Midbrain (tissue), 1 donor: ENCODE measurements around the gene TPK1.

ENCODE experiments used
- DNase-seq: peaks from one replicate; lab custom pipeline; 2025; lab: John Stamatoyannopoulos, UW

TPK1 gene

GRCh38 chr7:144407266-144407931 lies 428.5 kb downstream of the TPK1 start:
- no peak for DNase-seq

DNA sequence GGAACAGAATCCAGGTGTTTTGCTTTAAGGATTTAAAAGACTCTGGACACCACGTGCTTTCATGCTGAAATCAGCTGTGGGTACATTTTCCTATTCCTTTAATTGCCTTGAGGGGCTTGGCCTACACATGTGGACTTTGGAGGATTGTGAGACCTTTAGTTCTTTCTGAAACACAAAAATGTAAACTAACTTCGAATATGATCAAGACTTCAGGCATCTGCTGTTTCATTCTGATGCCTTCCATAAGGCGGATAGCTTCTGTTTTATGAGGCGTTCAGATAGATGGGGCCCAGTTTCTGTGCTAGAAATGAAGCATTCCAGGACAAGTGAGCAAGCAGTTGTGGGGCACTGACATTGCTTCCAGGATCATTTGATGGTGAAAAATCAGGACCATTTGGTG lies 430.9 kb downstream of the TPK1 start:
- no peak for DNase-seq

DNA sequence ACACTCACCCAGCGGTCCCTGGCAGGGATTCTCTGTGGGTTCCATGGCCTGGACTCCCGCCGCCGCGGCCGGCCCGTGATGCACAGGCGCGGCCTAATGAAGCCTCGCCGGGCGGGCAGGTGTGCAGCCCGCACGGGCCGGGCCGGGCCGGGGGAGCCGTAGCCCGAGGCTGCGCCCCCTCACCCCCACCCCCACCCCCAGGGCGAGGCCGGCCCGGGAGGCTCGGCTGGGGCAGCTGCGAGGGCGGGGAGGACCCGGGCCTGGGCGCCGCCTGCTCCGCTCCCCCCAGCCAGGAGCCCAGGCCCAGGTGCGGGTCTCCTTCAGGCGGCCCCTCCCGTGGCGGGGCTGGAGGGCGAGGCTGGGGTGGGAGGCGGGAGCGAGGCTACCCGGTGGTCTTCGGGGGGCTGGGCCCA lies 432.2 kb downstream of the TPK1 start, which contains the start of gene NOBOX:
NOBOX (minus strand) TSS at position 45 of the 413 bp plus-strand sequence.
- DNase-seq, result no peak

GRCh38 chr7:144403102-144403501 lies 432.8 kb downstream of the TPK1 start:
- no peak for DNase-seq
